GM21390 (cell line): ENCODE results near the gene PPP4R3A.

ENCODE experiments used
- ATAC-seq: cut with Tn5 transposase; IDR thresholded peaks from one replicate; pipeline ENCODE4 v1.9.1; 2021; ENCODE audit not compliant: unreplicated experiment

Gene PPP4R3A

GRCh38 chr14:91506226-91506625 is 3.9 kb downstream of the PPP4R3A start:
- no peak for ATAC-seq

DNA sequence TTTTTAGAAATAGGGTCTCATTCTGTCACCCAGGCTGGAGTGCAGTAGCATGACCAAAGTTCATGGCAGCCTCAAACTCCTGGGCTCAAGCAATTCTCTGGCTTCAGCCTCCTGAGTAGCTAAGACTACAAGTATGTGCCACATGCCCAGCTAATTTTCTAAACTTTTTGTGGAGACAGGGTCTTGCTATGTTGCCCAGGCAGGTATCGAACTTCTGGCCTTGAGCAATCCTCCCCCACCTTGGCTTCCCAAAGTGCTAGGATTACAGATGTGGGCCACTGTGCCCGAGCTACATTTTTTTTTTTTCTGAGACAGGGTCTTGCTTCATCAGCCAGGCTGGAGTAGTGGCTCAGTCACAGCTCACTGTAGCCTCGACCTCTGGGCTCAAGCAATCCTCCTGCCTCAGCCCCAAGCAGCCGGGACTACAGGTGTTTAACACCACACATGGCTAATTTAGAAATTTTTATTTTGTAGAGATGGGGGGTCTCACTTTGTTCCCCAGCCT is 7.1 kb downstream of the PPP4R3A start:
- ATAC-seq = no peak

DNA sequence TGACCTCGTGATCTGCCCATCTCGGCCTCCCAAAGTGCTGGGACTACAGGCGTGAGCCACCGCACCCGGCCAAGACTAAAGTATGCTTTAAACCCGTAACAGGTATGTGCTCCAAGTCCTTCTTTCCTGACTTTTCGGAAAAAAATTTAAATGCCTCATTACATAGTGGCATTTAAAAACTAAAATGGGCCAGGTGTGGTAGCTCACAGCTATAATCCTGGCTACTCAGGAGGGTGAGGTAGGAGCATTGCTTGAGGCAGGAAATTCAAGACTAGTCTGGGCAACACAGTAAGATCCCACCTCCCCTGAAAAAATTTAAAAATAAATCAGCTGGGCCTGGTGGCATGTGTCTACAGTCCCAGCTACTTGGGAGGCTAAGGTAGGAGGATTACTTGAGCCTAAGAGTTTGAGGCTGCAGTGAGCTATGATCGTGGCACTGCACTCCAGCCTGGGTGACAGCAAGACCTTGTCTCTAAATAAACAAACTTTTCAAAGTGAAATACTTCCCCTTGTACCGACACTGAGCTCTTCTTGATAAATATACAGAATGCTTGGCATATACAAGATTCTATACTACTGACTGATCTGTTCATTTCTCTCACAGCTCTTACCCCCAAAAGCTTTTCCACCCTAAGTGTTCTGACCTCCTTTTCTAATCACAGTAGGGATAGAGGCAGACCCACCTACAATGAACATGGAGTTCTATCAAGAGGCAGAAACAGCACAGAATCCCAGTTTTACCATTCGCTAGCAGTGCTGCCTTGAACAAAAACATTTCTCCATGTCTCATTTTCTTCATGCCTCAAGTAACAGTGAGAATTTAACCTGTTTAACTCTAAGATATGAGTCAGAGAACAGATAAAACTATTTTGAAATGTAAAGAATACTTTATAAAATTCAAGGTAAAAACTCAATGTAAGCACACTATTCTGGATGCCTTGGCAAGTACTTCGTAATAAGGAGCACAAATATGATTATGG is 7.9 kb downstream of the PPP4R3A start:
- ATAC-seq = no peak

DNA sequence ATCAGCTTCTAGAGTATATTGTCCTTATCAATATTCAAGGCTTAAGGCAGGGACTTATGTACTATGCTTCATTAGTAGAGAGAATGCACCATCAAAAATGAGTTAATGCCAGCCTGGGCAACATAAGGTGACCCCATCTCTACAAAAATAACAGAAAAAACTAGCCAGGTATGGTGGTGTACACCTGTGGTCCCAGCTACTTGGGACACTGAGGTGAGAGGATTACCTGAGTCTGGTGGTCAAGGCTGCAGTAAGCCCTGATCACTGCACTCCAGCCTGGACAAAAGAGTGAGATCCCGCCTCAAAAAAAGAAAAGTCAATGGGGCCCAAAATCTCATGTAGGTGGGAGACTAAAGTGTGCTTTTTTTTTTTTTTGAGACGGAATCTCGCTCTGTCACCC is 8.8 kb downstream of the PPP4R3A start:
- ATAC-seq = no peak

GRCh38 chr14:91496790-91497189 is 13.3 kb downstream of the PPP4R3A start:
- ATAC-seq = no peak

DNA sequence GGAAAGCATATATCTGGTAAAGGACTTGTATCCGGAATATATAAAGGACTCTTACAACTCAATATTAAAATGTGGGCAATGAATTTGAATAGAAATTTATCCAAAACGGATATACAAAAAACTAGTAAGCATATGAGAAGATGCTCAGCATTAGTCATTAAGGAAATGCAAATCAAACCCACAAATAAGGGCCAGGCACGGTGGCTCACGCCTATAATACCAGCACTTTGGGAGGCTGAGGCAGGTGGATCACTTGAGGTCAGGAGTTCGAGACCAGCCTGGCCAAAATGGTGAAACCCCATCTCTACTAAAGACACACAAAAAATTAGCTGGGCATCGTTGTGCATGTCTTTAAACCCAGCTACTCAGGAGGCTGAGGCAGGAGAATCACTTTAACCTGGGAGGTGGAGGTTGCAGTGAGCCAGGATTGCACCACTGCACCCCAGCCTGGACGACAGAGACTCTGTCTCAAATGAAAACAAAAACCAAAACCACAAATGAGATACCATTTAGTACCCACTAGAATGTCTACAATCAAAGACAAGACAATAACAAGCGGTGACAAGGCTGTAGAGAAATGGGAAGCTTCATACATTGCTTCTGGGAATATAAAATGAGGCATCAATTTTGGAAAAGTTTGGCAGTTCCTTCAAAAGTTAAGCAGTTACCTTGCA is 15.6 kb downstream of the PPP4R3A start:
- peak; percentile 49 for ATAC-seq

DNA sequence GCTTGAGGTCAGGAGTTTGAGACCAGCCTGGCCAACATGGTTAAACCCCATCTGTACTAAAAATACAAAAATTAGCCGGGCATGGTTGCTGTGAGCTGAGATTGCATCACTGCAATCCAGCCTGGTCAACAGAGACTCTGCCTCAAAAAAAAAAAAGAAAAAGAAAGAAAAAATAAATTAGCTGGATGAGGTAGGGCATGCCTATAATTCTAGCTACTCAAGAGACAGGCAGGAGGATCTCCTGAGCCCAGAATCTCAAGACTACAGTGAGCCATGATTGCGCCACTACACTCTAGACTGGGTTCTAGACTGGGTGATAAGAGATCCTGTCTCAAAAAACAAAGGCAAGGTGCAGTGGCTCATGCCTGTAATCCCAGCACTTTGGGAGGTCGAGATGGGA is 16.9 kb downstream of the PPP4R3A start:
- no peak for ATAC-seq

DNA sequence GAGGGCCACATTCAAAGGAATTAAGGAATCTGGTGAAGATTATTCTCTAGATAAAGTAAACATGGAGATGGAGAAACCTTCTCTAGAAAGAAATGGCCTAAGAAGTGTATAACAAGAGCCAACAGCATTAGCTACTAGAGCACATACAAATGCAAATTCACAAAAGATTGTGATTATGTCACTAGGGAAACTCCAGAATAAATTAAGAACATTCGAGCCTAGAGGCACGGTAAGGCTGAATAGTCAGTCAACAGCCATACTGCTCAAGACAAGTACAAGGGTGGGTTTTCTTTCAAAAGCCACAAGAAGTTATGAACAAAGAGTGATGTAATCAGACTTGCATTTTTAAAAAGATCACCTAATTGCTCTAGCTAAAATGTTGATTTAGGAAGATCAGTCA is 25.4 kb downstream of the PPP4R3A start:
- no peak for ATAC-seq

DNA sequence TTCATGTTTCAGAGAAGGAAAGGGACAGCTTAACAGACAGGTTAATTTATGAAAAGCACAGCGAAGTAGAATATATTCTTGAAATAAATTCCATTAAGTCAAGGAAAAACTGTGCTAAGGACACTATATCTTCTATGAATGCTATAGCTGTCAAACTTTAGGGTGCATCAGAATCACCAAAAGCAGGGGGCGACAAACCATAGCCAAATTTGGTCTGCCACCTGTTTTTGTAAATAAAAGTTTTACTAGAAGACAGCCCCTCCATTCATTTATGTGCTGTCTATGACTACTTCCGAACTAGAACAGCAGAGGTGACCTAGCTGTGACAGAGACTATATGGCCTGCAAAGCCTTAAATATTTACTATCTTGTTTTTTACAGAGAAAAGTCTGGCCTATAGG is 25.9 kb downstream of the PPP4R3A start:
- no peak for ATAC-seq

- no peak for ATAC-seq
Measured at GRCh38 chr14:91482263-91483013, 27.7 kb downstream of the PPP4R3A start.

DNA sequence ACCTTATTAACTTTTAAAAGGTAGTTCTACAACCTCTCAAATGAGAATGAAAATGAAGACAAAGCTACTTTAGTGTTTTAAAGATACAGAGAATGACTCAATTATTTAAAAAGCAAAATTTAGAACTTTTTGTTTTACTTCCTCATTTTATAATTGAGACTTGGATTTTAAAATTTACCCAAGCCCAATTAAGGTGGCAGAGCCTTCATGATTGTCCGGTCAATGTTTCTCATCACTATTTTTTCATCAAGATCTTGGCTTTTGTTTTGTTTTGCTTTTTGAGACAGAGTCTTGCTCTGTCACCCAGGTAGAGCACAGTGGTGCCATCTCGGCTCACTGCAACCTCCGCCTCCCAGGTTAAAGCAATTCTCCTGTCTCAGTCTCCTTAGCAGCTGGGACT is 32.7 kb downstream of the PPP4R3A start:
- ATAC-seq = no peak

GRCh38 chr14:91473046-91473445 is 37.1 kb downstream of the PPP4R3A start:
- no peak for ATAC-seq

DNA sequence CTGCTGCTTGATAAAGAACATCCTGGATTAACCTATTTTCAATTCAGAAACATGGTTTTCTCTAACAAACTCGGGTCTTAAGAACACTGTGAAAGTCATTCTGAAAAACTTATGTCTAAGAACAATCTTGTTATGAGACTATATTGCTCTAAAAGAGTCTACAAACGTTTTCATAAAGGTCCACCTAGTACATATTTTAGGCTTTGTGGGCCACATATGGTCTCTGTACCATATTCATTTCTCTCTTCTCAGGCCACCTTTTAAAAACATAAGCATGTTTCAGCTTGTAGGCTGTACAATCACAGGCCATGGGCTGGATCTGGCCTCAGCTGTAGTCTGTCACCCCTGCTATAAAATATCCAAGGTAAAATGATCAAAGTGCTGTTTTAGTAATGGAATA is 39.9 kb downstream of the PPP4R3A start:
- no peak for ATAC-seq

- ATAC-seq = no peak
Measured at GRCh38 chr14:91466192-91466591, 43.9 kb downstream of the PPP4R3A start.

DNA sequence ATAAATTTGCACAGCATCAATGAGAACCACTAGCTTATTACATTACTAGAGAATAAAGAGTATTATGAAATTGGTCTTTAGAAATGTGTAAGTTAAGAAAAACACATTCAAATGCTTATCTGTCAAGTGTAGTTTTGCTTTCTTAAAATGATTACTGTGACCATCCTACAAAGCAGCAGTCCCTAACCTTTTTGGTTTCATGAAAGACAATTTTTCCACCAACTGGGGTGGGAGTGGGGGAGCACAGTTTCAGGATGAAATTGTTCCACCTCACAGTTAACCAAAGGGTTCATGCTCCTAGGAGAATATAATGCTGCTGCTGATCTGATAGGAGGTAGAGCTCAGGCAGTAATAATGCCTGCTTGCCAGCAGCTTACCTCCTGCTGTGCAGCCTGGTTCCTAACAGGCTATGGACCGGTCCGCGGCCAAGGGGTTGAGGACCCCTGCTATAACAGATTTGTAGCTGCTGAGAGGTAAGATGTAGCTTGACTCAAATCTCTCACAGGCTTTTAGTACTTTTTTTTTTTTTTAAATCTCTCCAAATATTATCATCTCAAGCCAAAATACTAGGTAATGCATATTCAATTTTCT is 45.4 kb downstream of the PPP4R3A start:
- no peak for ATAC-seq

- ATAC-seq = no peak
Measured at GRCh38 chr14:91458612-91459011, 51.5 kb downstream of the PPP4R3A start.

DNA sequence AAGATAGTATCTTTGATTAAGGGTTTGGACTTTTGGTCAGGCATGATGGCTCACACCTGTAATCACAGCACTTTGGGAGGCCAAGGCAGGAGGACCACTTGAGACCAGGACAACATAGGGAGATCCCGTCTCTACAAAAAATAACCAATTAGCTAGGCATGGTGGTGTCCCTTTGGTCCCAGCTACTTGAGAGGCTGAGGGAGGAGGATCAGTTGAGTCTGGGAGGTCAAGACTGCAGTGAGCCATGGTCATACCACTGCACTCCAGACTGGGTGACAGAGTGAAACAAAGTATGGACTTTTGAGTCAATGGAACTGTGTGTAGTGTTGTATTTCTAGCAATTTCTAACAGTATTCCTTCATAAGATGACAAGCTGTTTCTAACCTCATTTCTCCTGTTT is 53.8 kb downstream of the PPP4R3A start:
- no peak for ATAC-seq

- no peak for ATAC-seq
Measured at GRCh38 chr14:91454580-91454979, 55.5 kb downstream of the PPP4R3A start.

DNA sequence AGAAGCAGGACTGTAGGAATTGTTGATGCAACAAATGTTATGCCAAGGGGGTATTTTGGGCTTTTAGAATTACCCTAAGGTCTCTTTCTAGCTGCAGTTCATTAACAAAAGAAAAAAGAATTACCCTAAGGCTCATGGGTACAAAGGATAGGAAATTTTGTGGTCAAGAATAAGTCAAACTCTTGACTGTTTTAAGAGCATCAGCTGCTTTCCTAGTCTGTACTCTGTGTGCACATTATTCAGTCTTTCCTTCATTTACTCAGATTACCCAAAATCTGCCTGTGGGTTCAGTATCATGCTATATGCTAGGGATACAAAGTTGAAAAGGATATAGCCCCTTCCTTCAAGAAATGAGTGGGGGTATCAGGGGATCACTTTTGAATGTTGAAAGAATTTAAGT is 56.0 kb downstream of the PPP4R3A start:
- ATAC-seq = no peak

GRCh38 chr14:91453744-91454143 is 56.4 kb downstream of the PPP4R3A start:
- no peak for ATAC-seq
